A549 (cell line): ENCODE measurements around the gene TAL1. TPM values are rescaled to one million over a fixed set of nuclear protein-coding genes. Genes with fewer than 3 reads are reported as not detected.

Source experiments
- ATAC-seq, 2 experiments: fragments of 200-7000 bp in 1 of 2; fragments of >200 bp in 1 of 2; cut with Nextera tagmentation in 1 of 2; cut with Tn5 transposase in 1 of 2; 3 replicates each; pipeline versions ENCODE4 v1.8.0 to v1.9.1; 2018 to 2020; ENCODE audit warnings: mild to moderate bottlenecking in 1 of 2, moderate library complexity in 1 of 2
- CTCF ChIA-PET: fragments of 300-600 bp; sonication (Branson Sonifier 250); formaldehyde crosslinking; extraction: SDS; loops from one replicate; lab custom pipeline; 2021; ENCODE audit warnings: antibody characterized with exemption, inconsistent platforms; lab: Yijun Ruan, JAX
- POLR2A ChIA-PET: fragments of 350-600 bp; formaldehyde crosslinking; extraction: SDS; loops from one replicate; lab custom pipeline; 2021; ENCODE audit warnings: antibody characterized with exemption, inconsistent platforms; lab: Yijun Ruan, JAX
- DNase-seq, 2 experiments: peaks; one replicate each; pipeline versions ENCODE4 v3.0.0 to v3.0.0-alpha.2; 2011 to 2016; ENCODE audit warnings: low read depth in 1 of 2, low spot score in 1 of 2
- FAIRE-seq: peaks from 2 replicates; lab custom pipeline; 2011; peaks lifted over from hg19 to GRCh38; lab: Jason Lieb, UNC
- H3K27ac ChIP-seq, 2 experiments: fragments of >200 bp; sonication (Bioruptor Twin); formaldehyde crosslinking; 3 replicates each; pipeline ENCODE4 v1.5.1; 2016 to 2017
- H3K4me1 ChIP-seq: fragments of >200 bp; sonication (Bioruptor Twin); formaldehyde crosslinking; 3 replicates; pipeline ENCODE4 v1.6.1; 2016
- H3K4me2 ChIP-seq: fragments of >200 bp; sonication (Bioruptor Twin); formaldehyde crosslinking; 3 replicates; pipeline ENCODE4 v1.6.1; 2016
- H3K4me3 ChIP-seq: fragments of >200 bp; sonication (Bioruptor Twin); formaldehyde crosslinking; 3 replicates; pipeline ENCODE4 v1.5.1; 2016
- H3K9me3 ChIP-seq: fragments of >200 bp; sonication (Bioruptor Twin); formaldehyde crosslinking; 3 replicates; pipeline ENCODE4 v1.6.1; 2016
- BHLHE40 ChIP-seq: IDR thresholded peaks from 2 replicates; pipeline ENCODE4 v1.6.1; 2012; ENCODE audit warnings: low read depth, low read length, inconsistent platforms
- CBX2 ChIP-seq: fragments of 200-600 bp; sonication (generic); IDR thresholded peaks from 2 replicates; pipeline ENCODE4 v1.6.1; 2016; ENCODE audit warnings: low read depth, mild to moderate bottlenecking, borderline replicate concordance
- CBX8 ChIP-seq: fragments of 200-600 bp; sonication (generic); IDR thresholded peaks from 2 replicates; pipeline ENCODE4 v1.6.1; 2016
- CHD2 ChIP-seq: fragments of 150-350 bp; IDR thresholded peaks from 2 replicates; pipeline ENCODE4 v1.6.1; 2014; ENCODE audit warnings: low read length; ENCODE audit not compliant: partially characterized antibody
- EHF ChIP-seq: fragments of 250-450 bp; sonication (Bioruptor Pico); IDR thresholded peaks from 2 replicates; pipeline ENCODE4 v1.5.0; 2020; ENCODE audit warnings: mild to moderate bottlenecking
- EHMT2 ChIP-seq: fragments of 200-600 bp; sonication (generic); IDR thresholded peaks from 2 replicates; pipeline ENCODE4 v1.6.1; 2016; ENCODE audit warnings: antibody characterized with exemption, low read depth, mild to moderate bottlenecking, moderate library complexity
- ESRRA ChIP-seq: fragments of 150-350 bp; IDR thresholded peaks from 2 replicates; pipeline ENCODE4 v1.6.1; 2014; ENCODE audit warnings: mild to moderate bottlenecking, low read length, borderline replicate concordance
- FOSB ChIP-seq: fragments of 250-450 bp; sonication (Bioruptor Pico); IDR thresholded peaks from 2 replicates; pipeline ENCODE4 v1.5.0; 2020; ENCODE audit warnings: mild to moderate bottlenecking, moderate library complexity
- FOSL2 ChIP-seq, 2 experiments: fragments of 450-650 bp in 1 of 2; fragments of >200 bp in 1 of 2; sonication (Bioruptor Twin) in 1 of 2; formaldehyde crosslinking; IDR thresholded peaks; 2 replicates each; pipeline versions ENCODE4 v1.5.0 to v1.6.1; 2016 to 2020; ENCODE audit warnings: mild to moderate bottlenecking in 1 of 2, moderate library complexity in 1 of 2
- FOXS1 ChIP-seq: fragments of 250-450 bp; sonication (Bioruptor Pico); IDR thresholded peaks from 2 replicates; pipeline ENCODE4 v1.5.0; 2020; ENCODE audit warnings: mild to moderate bottlenecking, moderate library complexity
- HDAC2 ChIP-seq: fragments of 200-600 bp; sonication (generic); IDR thresholded peaks from 2 replicates; pipeline ENCODE4 v1.6.1; 2016
- HOXB13 ChIP-seq: fragments of 250-450 bp; sonication (Bioruptor Pico); IDR thresholded peaks from 2 replicates; pipeline ENCODE4 v1.5.0; 2020; ENCODE audit warnings: low read depth, mild to moderate bottlenecking, moderate library complexity
- JUNB ChIP-seq: fragments of >200 bp; sonication (Bioruptor Twin); formaldehyde crosslinking; IDR thresholded peaks from 2 replicates; pipeline ENCODE4 v1.6.1; 2016
- MAFK ChIP-seq: fragments of 450-650 bp; IDR thresholded peaks from 2 replicates; pipeline ENCODE4 v1.6.1; 2014; ENCODE audit not compliant: partially characterized antibody
- MYC ChIP-seq: IDR thresholded peaks from 2 replicates; pipeline ENCODE4 v1.6.1; 2012; ENCODE audit warnings: mild to moderate bottlenecking, inconsistent platforms, low read length, improper control_type of control experiment, borderline replicate concordance
- NFE2L2 ChIP-seq: fragments of 150-350 bp; conservative IDR thresholded peaks from 2 replicates; pipeline ENCODE4 v1.6.1; 2014; ENCODE audit warnings: low read length
- POLR2A ChIP-seq: IDR thresholded peaks from 2 replicates; pipeline ENCODE4 v1.6.1; 2012; ENCODE audit warnings: mild to moderate bottlenecking, low read length
- RNF2 ChIP-seq: fragments of 200-600 bp; sonication (generic); IDR thresholded peaks from 2 replicates; pipeline ENCODE4 v1.6.1; 2016; ENCODE audit warnings: low read depth, mild to moderate bottlenecking, antibody characterized with exemption, moderate library complexity, borderline replicate concordance
- SREBF2 ChIP-seq: fragments of 450-650 bp; IDR thresholded peaks from 2 replicates; pipeline ENCODE4 v1.6.1; 2014; ENCODE audit warnings: mild to moderate bottlenecking, moderate library complexity
- TP53 ChIP-seq: fragments of 250-450 bp; sonication (Bioruptor Pico); IDR thresholded peaks from 2 replicates; pipeline ENCODE4 v1.5.0; 2021; ENCODE audit warnings: mild to moderate bottlenecking, moderate library complexity
- ZC3H11A ChIP-seq: fragments of 450-650 bp; IDR thresholded peaks from 2 replicates; pipeline ENCODE4 v1.6.1; 2014; ENCODE audit warnings: antibody characterized with exemption, mild to moderate bottlenecking
- ZFP36 ChIP-seq: fragments of 450-650 bp; IDR thresholded peaks from 2 replicates; pipeline ENCODE4 v1.6.1; 2014; ENCODE audit warnings: borderline replicate concordance; ENCODE audit not compliant: partially characterized antibody
- ZSCAN20 ChIP-seq: fragments of 250-450 bp; sonication (Bioruptor Pico); IDR thresholded peaks from 2 replicates; pipeline ENCODE4 v1.8.0; 2022; ENCODE audit warnings: mild to moderate bottlenecking, moderate library complexity
- WGBS: methylation state at CpG from one replicate; pipeline ENCODE4 v1.1.6; 2017; ENCODE audit errors: missing lambda C conversion rate; 5-methylcytosine and 5-hydroxymethylcytosine counted together
- polyA plus RNA-seq, 4 experiments: library from polyadenylated mRNA; depleted of rRNA in 3 of 4; stranded (reverse); fragments of >200 nt; fragmentation: RNase III in 1 of 4; extraction: RNeasy Plus Mini Kit Qiagen cat#74134 plus additional on column Dnase treatment in 1 of 4; gene quantifications; 2 replicates in 3 of 4; 3 replicates in 1 of 4; pipeline ENCODE4 v1.2.3, GENCODE V29; 2011 to 2017
- TF ChIP-seq, protein P1 (sequence below): fragments of >200 bp; sonication (Bioruptor Twin); formaldehyde crosslinking; IDR thresholded peaks from 3 replicates; pipeline ENCODE4 v1.5.1; 2016
- TF ChIP-seq, protein P2 (sequence below): fragments of >200 bp; sonication (Bioruptor Twin); formaldehyde crosslinking; IDR thresholded peaks from 3 replicates; pipeline ENCODE4 v1.6.1; 2016
- TF ChIP-seq, protein P3 (sequence below): IDR thresholded peaks from 2 replicates; pipeline ENCODE4 v1.6.1; 2012

The TAL1 gene
- polyA plus RNA-seq, 2 of the 4 experiments (the other 2 are of a cell fraction): not detected

DNA sequence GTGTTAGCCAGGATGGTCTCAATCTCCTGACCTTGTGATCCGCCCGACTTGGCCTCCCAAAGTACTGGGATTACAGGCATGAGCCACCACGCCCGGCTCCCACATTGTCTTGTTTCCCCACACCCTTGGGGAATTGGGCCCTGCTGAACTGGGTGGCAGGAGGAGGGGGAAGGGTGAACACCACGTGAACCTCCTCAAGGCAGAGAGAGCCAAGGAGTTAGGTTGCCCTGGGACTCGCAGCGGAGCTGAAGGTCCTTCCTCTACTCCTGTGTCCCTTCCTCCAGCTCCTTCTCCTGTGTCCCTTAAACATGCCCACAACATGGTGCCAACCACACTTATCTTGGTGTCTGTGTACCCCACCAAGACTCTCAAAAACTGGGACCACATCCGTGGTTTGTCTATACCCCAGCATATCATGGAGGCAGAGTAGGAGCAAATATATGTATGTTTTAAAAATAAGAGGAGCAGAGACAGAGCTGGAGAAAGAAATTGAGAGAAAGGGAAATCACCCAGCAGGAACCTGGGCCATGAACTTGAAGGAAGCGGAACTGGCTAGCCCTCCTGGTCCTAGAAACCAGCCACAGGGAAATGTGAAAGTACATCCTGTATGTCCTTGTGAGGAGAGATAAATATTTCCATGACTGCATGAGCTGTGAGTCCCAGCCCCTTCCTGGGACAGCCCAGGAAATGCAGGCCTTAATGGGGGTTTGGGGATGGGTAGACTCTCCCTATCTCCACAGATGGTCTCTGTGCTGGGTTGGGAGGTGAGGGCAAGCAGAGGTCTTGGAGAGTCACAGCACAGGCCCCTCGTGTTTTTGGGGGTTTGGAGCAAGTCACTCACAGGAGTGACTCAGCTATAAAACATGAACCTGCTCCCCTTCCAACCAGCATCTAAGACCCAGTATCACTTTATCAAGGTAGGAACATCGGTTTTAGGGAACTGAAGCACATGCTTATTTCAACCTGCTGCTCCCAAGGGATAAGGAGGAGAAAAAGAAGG, 9.4 kb upstream of the TAL1 start (continued):
- TF ChIP-seq, protein P1, sequence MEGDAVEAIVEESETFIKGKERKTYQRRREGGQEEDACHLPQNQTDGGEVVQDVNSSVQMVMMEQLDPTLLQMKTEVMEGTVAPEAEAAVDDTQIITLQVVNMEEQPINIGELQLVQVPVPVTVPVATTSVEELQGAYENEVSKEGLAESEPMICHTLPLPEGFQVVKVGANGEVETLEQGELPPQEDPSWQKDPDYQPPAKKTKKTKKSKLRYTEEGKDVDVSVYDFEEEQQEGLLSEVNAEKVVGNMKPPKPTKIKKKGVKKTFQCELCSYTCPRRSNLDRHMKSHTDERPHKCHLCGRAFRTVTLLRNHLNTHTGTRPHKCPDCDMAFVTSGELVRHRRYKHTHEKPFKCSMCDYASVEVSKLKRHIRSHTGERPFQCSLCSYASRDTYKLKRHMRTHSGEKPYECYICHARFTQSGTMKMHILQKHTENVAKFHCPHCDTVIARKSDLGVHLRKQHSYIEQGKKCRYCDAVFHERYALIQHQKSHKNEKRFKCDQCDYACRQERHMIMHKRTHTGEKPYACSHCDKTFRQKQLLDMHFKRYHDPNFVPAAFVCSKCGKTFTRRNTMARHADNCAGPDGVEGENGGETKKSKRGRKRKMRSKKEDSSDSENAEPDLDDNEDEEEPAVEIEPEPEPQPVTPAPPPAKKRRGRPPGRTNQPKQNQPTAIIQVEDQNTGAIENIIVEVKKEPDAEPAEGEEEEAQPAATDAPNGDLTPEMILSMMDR: no peak
- no peak for TF ChIP-seq SREBF2
- no peak for TF ChIP-seq MYC
- no peak for TF ChIP-seq FOXS1 (CRISPR knock-in tag)

DNA sequence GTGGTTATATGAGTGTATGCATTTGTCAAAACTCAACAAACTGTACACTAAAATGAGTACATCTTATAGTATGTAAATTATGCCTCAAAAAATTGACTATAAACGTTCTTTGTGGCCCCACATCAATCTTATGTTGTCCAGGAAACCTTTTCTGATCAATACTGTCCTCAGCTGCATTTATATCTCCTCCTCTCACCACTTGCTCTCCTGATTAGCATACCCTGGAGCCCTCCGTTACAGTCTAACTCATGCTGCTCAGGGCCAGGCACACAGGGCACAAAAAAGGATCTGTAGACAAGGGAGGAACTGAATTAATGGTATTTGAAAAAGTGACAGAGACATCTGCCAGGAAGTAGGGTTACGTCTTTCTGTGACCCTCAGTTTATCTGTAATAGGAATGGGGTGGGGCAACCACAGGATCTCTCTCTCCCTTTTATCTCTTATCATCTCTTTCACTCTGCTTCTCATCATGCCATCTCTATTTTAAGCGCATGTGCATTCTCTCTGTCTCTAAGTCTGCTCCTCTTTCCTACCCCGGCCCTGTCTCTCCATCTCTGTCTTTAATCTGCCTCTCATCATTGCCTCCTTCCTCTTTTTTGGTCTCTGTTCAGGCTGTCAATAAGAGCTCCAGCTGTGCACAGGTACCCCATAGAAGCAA, 7.0 kb upstream of the TAL1 start:
- Histone ChIP-seq H3K4me3 (no peak overlapping the region), H3K27ac (no peak overlapping the region), H3K4me2 (no peak overlapping the region), H3K4me1 (no peaks in the 10 kb centered on the region), H3K9me3 (no peaks in the 10 kb centered on the region)
- WGBS: 54% methylated on average over 5 of the region's 5 CpGs
- DNase-seq (no peak), ATAC-seq (no peak), FAIRE-seq (no peak)
- TF ChIP-seq JUNB (no peak), RNF2 (no peak), EHF (CRISPR knock-in tag) (no peak), TP53 (no peak), ZSCAN20 (CRISPR knock-in tag) (no peak), CBX8 (no peak), EHMT2 (no peak), NFE2L2 (no peak), MAFK (no peak), CHD2 (no peak)
- TF ChIP-seq, protein P2, sequence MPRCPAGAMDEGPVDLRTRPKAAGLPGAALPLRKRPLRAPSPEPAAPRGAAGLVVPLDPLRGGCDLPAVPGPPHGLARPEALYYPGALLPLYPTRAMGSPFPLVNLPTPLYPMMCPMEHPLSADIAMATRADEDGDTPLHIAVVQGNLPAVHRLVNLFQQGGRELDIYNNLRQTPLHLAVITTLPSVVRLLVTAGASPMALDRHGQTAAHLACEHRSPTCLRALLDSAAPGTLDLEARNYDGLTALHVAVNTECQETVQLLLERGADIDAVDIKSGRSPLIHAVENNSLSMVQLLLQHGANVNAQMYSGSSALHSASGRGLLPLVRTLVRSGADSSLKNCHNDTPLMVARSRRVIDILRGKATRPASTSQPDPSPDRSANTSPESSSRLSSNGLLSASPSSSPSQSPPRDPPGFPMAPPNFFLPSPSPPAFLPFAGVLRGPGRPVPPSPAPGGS: no peak
- CTCF ChIA-PET: interaction anchor here (0.9 to 1.5 kb wide), 2 partner anchors 33 to 46 kb away, joined by 3 to 4 read pairs; no protein-coding TSS in a partner anchor
- POLR2A ChIA-PET: no interaction called here

DNA sequence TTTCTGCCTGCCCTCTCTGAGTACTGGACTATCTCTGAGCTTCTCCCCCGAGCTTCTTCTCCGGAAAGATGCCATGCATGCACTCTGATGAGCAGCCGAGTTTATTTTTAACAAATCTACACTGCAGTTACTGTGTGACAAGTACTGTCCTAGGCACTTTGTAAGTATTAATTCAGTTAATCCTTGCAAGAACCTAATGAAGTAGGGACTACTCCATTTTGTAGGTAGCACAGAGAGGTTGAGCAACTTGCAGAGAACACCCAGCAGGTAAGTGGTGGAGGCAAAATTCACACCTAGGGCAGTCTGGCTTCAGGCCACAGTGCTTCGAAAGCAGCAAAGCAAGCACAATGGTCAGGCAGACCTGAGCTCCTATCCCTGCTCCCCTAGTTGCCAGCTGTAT, 3.8 kb upstream of the TAL1 start:
- no peak for DNase-seq
- no peak for FAIRE-seq
- Histone ChIP-seq H3K4me2 (no peak overlapping the region), H3K4me3 (no peak overlapping the region), H3K9me3 (no peaks in the 10 kb centered on the region), H3K4me1 (peaks cover 8% of the 10 kb centered on the region; the same call in 1 of the 3 replicates), H3K27ac (no peak overlapping the region)
- ChIA-PET CTCF (interaction anchor here (1.0 to 1.9 kb wide), 3 partner anchors 27 to 57 kb away, joined by 3 to 8 read pairs (median 4); no protein-coding TSS in a partner anchor), POLR2A (no interaction called here)
- WGBS: 84% methylated on average over 4 of the region's 4 CpGs
- ATAC-seq: no peak
- TF ChIP-seq CBX2: no peak
- no peak for TF ChIP-seq ESRRA
- TF ChIP-seq ZSCAN20 (CRISPR knock-in tag): no peak
- TF ChIP-seq, protein P3, sequence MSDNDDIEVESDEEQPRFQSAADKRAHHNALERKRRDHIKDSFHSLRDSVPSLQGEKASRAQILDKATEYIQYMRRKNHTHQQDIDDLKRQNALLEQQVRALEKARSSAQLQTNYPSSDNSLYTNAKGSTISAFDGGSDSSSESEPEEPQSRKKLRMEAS: no peak
- no peak for TF ChIP-seq FOXS1 (CRISPR knock-in tag)
- TF ChIP-seq ZC3H11A: no peak
- TF ChIP-seq ZFP36: no peak
- TF ChIP-seq HOXB13 (CRISPR knock-in tag): no peak
- TF ChIP-seq, protein P2: no peak
- TF ChIP-seq EHMT2: no peak
- TF ChIP-seq FOSL2 (IDR thresholded peaks at IDR 0.05): no peak
- no peak for TF ChIP-seq FOSL2 (CRISPR knock-in tag; IDR thresholded peaks at IDR 0.05)
- TF ChIP-seq, protein P1: no peak
- TF ChIP-seq NFE2L2: no peak
- no peak for TF ChIP-seq POLR2A
- TF ChIP-seq BHLHE40: no peak
- TF ChIP-seq FOSB (CRISPR knock-in tag): no peak
- no peak for TF ChIP-seq CHD2
- no peak for TF ChIP-seq HDAC2
